ENCODE results near the gene SAFB.

The SAFB gene

GRCh38 chr19:5622465-5623396 is at the start of gene SAFB, which contains the start of gene SAFB2:
SAFB (plus strand) TSS chr19:5623083; CDS start chr19:5623206, 123 bp downstream.
SAFB2 (minus strand) TSS chr19:5622776; CDS start chr19:5622715, 61 bp downstream.
- peak; percentile 99 for DNase-seq

- no peak for DNase-seq
Observed at GRCh38 chr19:5575590-5575989, 47.3 kb upstream of the SAFB start.

GRCh38 chr19:5578097-5578846 is 44.6 kb upstream of the SAFB start:
- peak; percentile 40 for DNase-seq

- no peak for DNase-seq
Observed at GRCh38 chr19:5579286-5579685, 43.6 kb upstream of the SAFB start.

GRCh38 chr19:5579697-5580096 is 43.2 kb upstream of the SAFB start:
- DNase-seq = no peak

- no peak for DNase-seq
Observed at GRCh38 chr19:5580161-5580571, 42.7 kb upstream of the SAFB start.

- DNase-seq = peak; percentile 28
Observed at GRCh38 chr19:5585461-5586299, 37.2 kb upstream of the SAFB start.

GRCh38 chr19:5586300-5587070 is 36.4 kb upstream of the SAFB start:
- DNase-seq = no peak

- DNase-seq = no peak
Observed at GRCh38 chr19:5587071-5587455, 35.8 kb upstream of the SAFB start.

- no peak for DNase-seq
Observed at GRCh38 chr19:5587661-5588060, 35.2 kb upstream of the SAFB start.

GRCh38 chr19:5588441-5588840 is 34.4 kb upstream of the SAFB start:
- DNase-seq = no peak

- no peak for DNase-seq
Observed at GRCh38 chr19:5588906-5589676, 33.8 kb upstream of the SAFB start.

- no peak for DNase-seq
Observed at GRCh38 chr19:5590151-5590864, 32.6 kb upstream of the SAFB start.

GRCh38 chr19:5590865-5591154 is 32.1 kb upstream of the SAFB start:
- no peak for DNase-seq

- no peak for DNase-seq
Observed at GRCh38 chr19:5591476-5591875, 31.4 kb upstream of the SAFB start.

- no peak for DNase-seq
Observed at GRCh38 chr19:5592531-5593342, 30.1 kb upstream of the SAFB start.

- DNase-seq = no peak
Observed at GRCh38 chr19:5593343-5594255, 29.3 kb upstream of the SAFB start.

GRCh38 chr19:5594521-5594950 is 28.3 kb upstream of the SAFB start:
- DNase-seq = no peak

GRCh38 chr19:5595129-5595528 is 27.8 kb upstream of the SAFB start:
- DNase-seq = no peak
